HG02571 (cell line): ENCODE data around the gene PLEKHA4.
"Not testable (repeated sequence)": the region's sequence is repeated elsewhere in the genome, so short reads cannot be mapped to it uniquely, and the experiment has no call there.

Experiments
- ATAC-seq: cut with Tn5 transposase; IDR thresholded peaks from one replicate; pipeline ENCODE4 v1.9.1; 2021; ENCODE audit warnings: mild to moderate bottlenecking, moderate library complexity; ENCODE audit not compliant: unreplicated experiment

Gene PLEKHA4

GRCh38 chr19:48867746-48868113 lies 687 bp downstream of the PLEKHA4 start:
- ATAC-seq = no peak

GRCh38 chr19:48867123-48867745 lies 1.2 kb downstream of the PLEKHA4 start:
- ATAC-seq = no peak

- ATAC-seq = no peak
Measured at GRCh38 chr19:48866692-48867091, 1.7 kb downstream of the PLEKHA4 start.

- ATAC-seq = no peak
Measured at GRCh38 chr19:48862827-48863226, 5.6 kb downstream of the PLEKHA4 start.

GRCh38 chr19:48861313-48861712 lies 7.1 kb downstream of the PLEKHA4 start:
- no peak for ATAC-seq

GRCh38 chr19:48859711-48860572 lies 8.5 kb downstream of the PLEKHA4 start:
- ATAC-seq = peak; percentile 81

GRCh38 chr19:48858984-48859710 lies 9.3 kb downstream of the PLEKHA4 start:
- ATAC-seq = no peak

- no peak for ATAC-seq
Measured at GRCh38 chr19:48856921-48857320, 11.5 kb downstream of the PLEKHA4 start.

- no peak for ATAC-seq
Measured at GRCh38 chr19:48854103-48854502, 14.3 kb downstream of the PLEKHA4 start.

GRCh38 chr19:48853483-48853882 lies 14.9 kb downstream of the PLEKHA4 start:
- ATAC-seq = no peak

- ATAC-seq = no peak
Measured at GRCh38 chr19:48852292-48852691, 16.1 kb downstream of the PLEKHA4 start.

GRCh38 chr19:48846659-48847058 lies 21.8 kb downstream of the PLEKHA4 start:
- not testable (repeated sequence) for ATAC-seq

GRCh38 chr19:48845384-48845783 lies 23.0 kb downstream of the PLEKHA4 start:
- no peak for ATAC-seq

GRCh38 chr19:48844472-48844871 lies 23.9 kb downstream of the PLEKHA4 start:
- no peak for ATAC-seq

- no peak for ATAC-seq
Measured at GRCh38 chr19:48842789-48843162, 25.6 kb downstream of the PLEKHA4 start.

- ATAC-seq = no peak
Measured at GRCh38 chr19:48841571-48841970, 26.8 kb downstream of the PLEKHA4 start.

GRCh38 chr19:48841047-48841446 lies 27.4 kb downstream of the PLEKHA4 start:
- ATAC-seq = no peak

- no peak for ATAC-seq
Measured at GRCh38 chr19:48837687-48838086, 30.7 kb downstream of the PLEKHA4 start.

GRCh38 chr19:48837051-48837524 lies 31.3 kb downstream of the PLEKHA4 start:
- peak; percentile 61 for ATAC-seq

GRCh38 chr19:48836089-48837017 lies 32.1 kb downstream of the PLEKHA4 start, which contains the start of gene HSD17B14:
HSD17B14 (minus strand) TSS chr19:48836491; CDS start chr19:48836411, 80 bp downstream.
- no peak for ATAC-seq
